GM21515 (cell line): ENCODE results near the gene AHCTF1.
A peak's percentile ranks its signal among the peaks of the same experiment; 100 is the strongest.
"Not testable (repeated sequence)": the region's sequence is repeated elsewhere in the genome, so short reads cannot be mapped to it uniquely, and the experiment has no call there.

Experiments
- ATAC-seq: cut with Tn5 transposase; IDR thresholded peaks from one replicate; pipeline ENCODE4 v1.9.1; 2021; ENCODE audit not compliant: unreplicated experiment

AHCTF1 gene

GRCh38 chr1:246837418-246838117, 94.2 kb downstream of the AHCTF1 start:
- ATAC-seq = peak; percentile 72

GRCh38 chr1:246836209-246836966, 95.4 kb downstream of the AHCTF1 start:
- ATAC-seq = no peak

GRCh38 chr1:246831543-246831942, 100.2 kb downstream of the AHCTF1 start:
- no peak for ATAC-seq

- ATAC-seq = no peak
Observed at GRCh38 chr1:246828818-246829217, 102.9 kb downstream of the AHCTF1 start.

- no peak for ATAC-seq
Observed at GRCh38 chr1:246827396-246827795, 104.4 kb downstream of the AHCTF1 start.

- no peak for ATAC-seq
Observed at GRCh38 chr1:246825557-246826175, 106.1 kb downstream of the AHCTF1 start.

- no peak for ATAC-seq
Observed at GRCh38 chr1:246824541-246824940, 107.2 kb downstream of the AHCTF1 start.

- not testable (repeated sequence) for ATAC-seq
Observed at GRCh38 chr1:246822154-246822553, 109.6 kb downstream of the AHCTF1 start.

- no peak for ATAC-seq
Observed at GRCh38 chr1:246820666-246821065, 111.1 kb downstream of the AHCTF1 start.

GRCh38 chr1:246817778-246818177, 114.0 kb downstream of the AHCTF1 start:
- ATAC-seq = not testable (repeated sequence)

GRCh38 chr1:246815693-246816270, 116.0 kb downstream of the AHCTF1 start:
- ATAC-seq = no peak

- no peak for ATAC-seq
Observed at GRCh38 chr1:246814890-246815289, 116.9 kb downstream of the AHCTF1 start.

- ATAC-seq = not testable (repeated sequence)
Observed at GRCh38 chr1:246813325-246813724, 118.4 kb downstream of the AHCTF1 start.

GRCh38 chr1:246811985-246812384, 119.8 kb downstream of the AHCTF1 start:
- ATAC-seq = no peak

GRCh38 chr1:246809473-246809872, 122.3 kb downstream of the AHCTF1 start:
- no peak for ATAC-seq

GRCh38 chr1:246805135-246805716, 126.5 kb downstream of the AHCTF1 start:
- no peak for ATAC-seq

- no peak for ATAC-seq
Observed at GRCh38 chr1:246803883-246804282, 127.9 kb downstream of the AHCTF1 start.

- no peak for ATAC-seq
Observed at GRCh38 chr1:246803373-246803772, 128.4 kb downstream of the AHCTF1 start.

GRCh38 chr1:246801241-246802020, 130.3 kb downstream of the AHCTF1 start:
- ATAC-seq = no peak

- ATAC-seq = no peak
Observed at GRCh38 chr1:246800756-246801155, 131.0 kb downstream of the AHCTF1 start.
